OCI-LY7 (cell line): ENCODE results near the gene ALKBH4. TPM values are rescaled to one million over a fixed set of nuclear protein-coding genes. Genes with fewer than 3 reads are reported as not detected.

Experiments used
- BruUV-seq: library from RNA; stranded (reverse); fragments of 400-500 nt; replicated peaks from 2 replicates; lab custom pipeline; 2021; lab: Mats Ljungman, UMichigan
- CTCF ChIA-PET: fragments of 300-600 bp; sonication (Branson Sonifier 250); formaldehyde crosslinking; loops from one replicate; lab custom pipeline; 2022; ENCODE audit warnings: antibody characterized with exemption; ENCODE audit not compliant: unreplicated experiment; lab: Charles Lee
- POLR2A ChIA-PET: fragments of 300-600 bp; sonication (Branson Sonifier 250); formaldehyde crosslinking; loops from one replicate; lab custom pipeline; 2022; ENCODE audit warnings: antibody characterized with exemption; lab: Charles Lee
- DNase-seq: peaks from one replicate; pipeline ENCODE4 v3.0.0-alpha.2; 2015; ENCODE audit warnings: low spot score
- H2AFZ ChIP-seq: fragments of 200-600 bp; sonication (generic), shearing (Covaris generic); 2 replicates; pipeline ENCODE4 v1.6.1; 2014; ENCODE audit warnings: mild to moderate bottlenecking, antibody characterized with exemption, low read length, moderate library complexity
- H3K27ac ChIP-seq: fragments of 200-600 bp; sonication (generic); 2 replicates; pipeline ENCODE4 v1.5.1; 2014; ENCODE audit warnings: mixed run types, low read depth, mild to moderate bottlenecking, moderate library complexity, low read length, inconsistent platforms; ENCODE audit not compliant: poor library complexity, severe bottlenecking
- H3K36me3 ChIP-seq: fragments of 200-600 bp; sonication (generic); 2 replicates; pipeline ENCODE4 v1.6.1; 2014; ENCODE audit warnings: mild to moderate bottlenecking, antibody characterized with exemption, low read length, moderate library complexity, mixed read lengths; ENCODE audit not compliant: insufficient read depth
- H3K4me1 ChIP-seq: fragments of 200-600 bp; sonication (generic); 2 replicates; pipeline ENCODE4 v1.5.1; 2014; ENCODE audit warnings: mild to moderate bottlenecking, low read length; ENCODE audit not compliant: insufficient read depth, poor library complexity, severe bottlenecking
- H3K4me2 ChIP-seq: fragments of 200-600 bp; sonication (generic); 2 replicates; pipeline ENCODE4 v1.6.1; 2014; ENCODE audit warnings: mild to moderate bottlenecking, low read length
- H3K4me3 ChIP-seq: fragments of 200-600 bp; sonication (generic); 2 replicates; pipeline ENCODE4 v1.5.1; 2014; ENCODE audit warnings: mild to moderate bottlenecking, low read depth, low read length; ENCODE audit not compliant: poor library complexity, severe bottlenecking
- H3K79me2 ChIP-seq: fragments of 200-600 bp; sonication (generic); 2 replicates; pipeline ENCODE4 v1.6.1; 2016; ENCODE audit warnings: low read depth, mild to moderate bottlenecking, low read length, moderate library complexity, mixed read lengths; ENCODE audit not compliant: insufficient read depth
- H3K9me2 ChIP-seq: fragments of 200-600 bp; sonication (generic); 2 replicates; pipeline ENCODE4 v1.6.1; 2016; ENCODE audit warnings: mild to moderate bottlenecking, low read length, mixed read lengths; ENCODE audit not compliant: insufficient read depth
- H3K9me3 ChIP-seq: fragments of 200-600 bp; sonication (generic); 2 replicates; pipeline ENCODE4 v1.6.1; 2014; ENCODE audit warnings: mild to moderate bottlenecking, mixed run types, low read length, mixed read lengths
- H4K20me1 ChIP-seq: fragments of 200-600 bp; sonication (generic); 2 replicates; pipeline ENCODE4 v1.6.1; 2014; ENCODE audit warnings: mild to moderate bottlenecking, antibody characterized with exemption, low read length, moderate library complexity, mixed read lengths; ENCODE audit not compliant: insufficient read depth
- CTCF ChIP-seq: fragments of 200-600 bp; sonication (generic); conservative IDR thresholded peaks from 2 replicates; pipeline ENCODE4 v1.5.1; 2014; ENCODE audit warnings: mild to moderate bottlenecking, antibody characterized with exemption, low read length, moderate library complexity, mixed read lengths
- EZH2phosphoT487 ChIP-seq: fragments of 200-600 bp; sonication (generic); IDR thresholded peaks from 2 replicates; pipeline ENCODE4 v1.6.1; 2018; ENCODE audit warnings: low read depth, borderline replicate concordance, mild to moderate bottlenecking, mixed run types, antibody characterized with exemption, low read length, moderate library complexity, mixed read lengths
- intact Hi-C: fragments of 100-400 bp; cut with micrococcal nuclease; formaldehyde crosslinking; loops from one replicate; pipeline ENCODE4 v1.10.0; 2022; ENCODE audit not compliant: unreplicated experiment
- total RNA-seq, 2 experiments: library from RNA; depleted of rRNA in 1 of 2; stranded (reverse); fragments of >200 nt in 1 of 2; shearing (Covaris generic) in 1 of 2; gene quantifications; 2 replicates each; pipeline ENCODE4 v1.2.3, GENCODE V29; 2014 to 2022

The ALKBH4 gene
- total RNA-seq, 2 experiments from 2014 or later: 13.3 to 17.5 TPM

GRCh38 chr7:102429141-102429899 is 35.3 kb downstream of the ALKBH4 start:
- TF ChIP-seq EZH2phosphoT487: no peak
- TF ChIP-seq CTCF: no peak
- Histone ChIP-seq H3K9me2 (no peaks in the 10 kb centered on the region), H3K4me2 (no peak overlapping the region), H3K4me1 (peaks cover 85% of the 10 kb centered on the region), H3K36me3 (peaks cover 36% of the 10 kb centered on the region), H3K79me2 (peaks cover 21% of the 10 kb centered on the region), H3K4me3 (no peak overlapping the region), H2AFZ (no peak overlapping the region), H4K20me1 (no peaks in the 10 kb centered on the region), H3K9me3 (no peaks in the 10 kb centered on the region), H3K27ac (peak overlapping the region; percentile 94)
- BruUV-seq: no TSS peak
- intact Hi-C loops: no loop called here
- ChIA-PET CTCF (no interaction called here), POLR2A (interaction anchor here (0.9 kb wide), 2 partner anchors 11 to 35 kb away, joined by 3 read pairs; no protein-coding TSS in a partner anchor)
- DNase-seq: no peak

DNA sequence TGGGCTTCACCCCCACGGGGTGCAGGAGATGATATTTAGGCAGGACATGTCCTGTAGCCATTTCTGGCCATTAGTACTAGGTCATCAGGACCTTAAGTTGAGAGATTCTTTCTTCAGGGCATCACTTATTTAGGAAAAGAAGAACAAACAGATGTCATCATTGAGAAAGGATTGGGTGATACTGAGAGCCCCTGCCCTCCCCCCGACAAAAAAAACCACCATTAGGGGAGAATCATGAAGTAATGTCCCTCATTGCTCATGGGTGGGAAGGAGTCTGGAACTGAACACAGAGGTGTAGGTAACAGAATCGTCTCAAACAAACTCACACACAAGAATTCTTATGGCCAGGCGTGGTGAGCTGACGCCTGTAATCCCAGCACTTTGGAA is 37.7 kb downstream of the ALKBH4 start:
- ChIA-PET CTCF (no interaction called here), POLR2A (interaction anchor here (0.6 to 4.6 kb wide), 8 partner anchors 8 to 139 kb away, joined by 3 to 40 read pairs (median 14); no protein-coding TSS in a partner anchor)
- no peak for DNase-seq
- BruUV-seq: no TSS peak
- Histone ChIP-seq H3K36me3 (peaks cover 50% of the 10 kb centered on the region), H2AFZ (no peak overlapping the region), H3K79me2 (peaks cover 13% of the 10 kb centered on the region; the same call in 1 of the 2 replicates), H3K27ac (peak overlapping the region; percentile 97), H3K4me3 (peak overlapping the region; percentile 52), H3K4me1 (peaks cover 96% of the 10 kb centered on the region), H3K9me2 (no peaks in the 10 kb centered on the region), H4K20me1 (no peaks in the 10 kb centered on the region), H3K9me3 (no peaks in the 10 kb centered on the region), H3K4me2 (peak overlapping the region; percentile 97)
- intact Hi-C loops: no loop called here
- no peak for TF ChIP-seq CTCF
- TF ChIP-seq EZH2phosphoT487: no peak
